HG03457 (cell line): Measurements from ENCODE around the gene CPNE4.
"Not testable (repeated sequence)": the region's sequence is repeated elsewhere in the genome, so short reads cannot be mapped to it uniquely, and the experiment has no call there.

Source experiments
- ATAC-seq: cut with Tn5 transposase; IDR thresholded peaks from one replicate; pipeline ENCODE4 v1.9.1; 2021; ENCODE audit warnings: moderate number of reproducible peaks; ENCODE audit not compliant: unreplicated experiment

The CPNE4 gene

DNA sequence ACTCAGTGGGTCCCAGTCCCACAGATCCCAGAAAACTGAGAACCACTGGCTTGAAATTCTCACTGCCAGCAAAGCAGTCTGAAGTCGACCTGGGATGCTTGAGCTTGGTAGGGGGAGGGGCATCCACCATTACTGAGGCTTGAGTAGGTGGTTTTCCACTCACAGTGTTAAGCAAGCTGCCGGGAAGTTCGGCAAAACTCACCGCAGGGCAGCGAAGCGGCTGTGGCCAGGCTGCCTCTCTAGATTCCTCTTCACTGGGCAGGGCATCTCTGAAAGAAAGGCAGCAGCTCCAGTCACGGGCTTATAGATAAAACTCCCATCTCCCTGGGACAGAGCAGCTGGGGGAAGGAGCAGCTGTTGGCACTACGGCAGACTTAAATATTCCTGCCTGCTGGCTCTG lies 71.4 kb downstream of the CPNE4 start:
- not testable (repeated sequence) for ATAC-seq

- no peak for ATAC-seq
These were observed 71.8 kb downstream of the CPNE4 start for GRCh38 chr3:131962982-131963381.

- ATAC-seq: no peak
These were observed 74.5 kb downstream of the CPNE4 start for GRCh38 chr3:131960324-131960723.

GRCh38 chr3:131957980-131958379 lies 76.8 kb downstream of the CPNE4 start:
- ATAC-seq: no peak

DNA sequence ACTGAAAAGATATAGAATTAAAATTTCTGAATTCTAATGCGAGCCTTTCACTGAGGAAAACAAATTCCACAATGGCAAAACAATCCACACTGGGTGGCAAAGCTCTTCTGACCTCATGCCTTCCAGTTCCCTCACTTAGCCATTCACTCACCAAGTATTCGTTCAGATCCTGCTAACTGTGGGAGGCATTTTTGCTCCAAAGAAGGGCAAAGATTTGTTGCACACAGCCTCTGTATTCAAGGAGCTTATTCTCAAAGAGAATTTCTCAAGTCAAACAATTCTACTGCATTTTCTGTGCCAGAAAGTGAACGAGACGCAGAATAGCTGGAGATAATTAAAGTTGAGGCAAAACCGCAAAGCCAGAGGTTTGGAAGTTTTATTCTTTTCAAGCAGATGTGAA lies 77.3 kb downstream of the CPNE4 start:
- no peak for ATAC-seq

DNA sequence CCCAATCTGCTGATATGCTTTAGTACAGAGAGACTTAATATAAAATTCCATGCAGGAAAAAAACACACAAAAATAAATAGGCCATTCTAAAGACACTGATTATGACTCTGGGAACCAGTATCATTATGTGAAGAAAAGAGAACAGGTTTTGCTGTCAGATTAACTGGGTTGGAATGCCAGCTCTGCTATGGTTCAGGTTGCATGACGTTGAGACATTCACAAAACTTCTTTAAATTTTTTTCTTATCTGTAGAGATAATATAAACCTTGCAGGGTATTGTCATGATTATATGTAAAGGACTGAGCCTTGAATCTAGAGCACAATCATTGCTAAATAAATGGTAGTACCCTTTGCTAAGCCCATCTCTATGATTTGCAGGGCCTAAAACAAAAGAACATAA lies 86.0 kb downstream of the CPNE4 start:
- ATAC-seq: no peak

DNA sequence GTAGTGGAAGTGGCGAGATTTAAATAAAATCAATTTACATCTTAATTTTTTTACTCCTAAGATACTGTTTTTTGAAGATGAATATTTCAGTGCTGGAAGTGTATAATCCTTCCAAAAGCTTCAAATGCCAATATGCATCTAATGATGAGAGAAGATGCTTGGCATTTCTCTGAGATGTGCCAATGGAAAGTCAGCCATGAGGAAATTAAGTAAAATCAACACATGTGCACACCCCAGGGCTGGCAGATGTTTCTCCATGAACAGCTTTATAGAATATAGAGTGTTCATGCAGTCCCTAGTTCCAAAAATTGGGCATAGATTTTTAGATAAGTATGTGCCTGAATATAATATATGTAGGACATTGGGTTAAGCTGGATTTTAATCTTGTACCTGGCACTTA lies 90.1 kb downstream of the CPNE4 start:
- no peak for ATAC-seq

DNA sequence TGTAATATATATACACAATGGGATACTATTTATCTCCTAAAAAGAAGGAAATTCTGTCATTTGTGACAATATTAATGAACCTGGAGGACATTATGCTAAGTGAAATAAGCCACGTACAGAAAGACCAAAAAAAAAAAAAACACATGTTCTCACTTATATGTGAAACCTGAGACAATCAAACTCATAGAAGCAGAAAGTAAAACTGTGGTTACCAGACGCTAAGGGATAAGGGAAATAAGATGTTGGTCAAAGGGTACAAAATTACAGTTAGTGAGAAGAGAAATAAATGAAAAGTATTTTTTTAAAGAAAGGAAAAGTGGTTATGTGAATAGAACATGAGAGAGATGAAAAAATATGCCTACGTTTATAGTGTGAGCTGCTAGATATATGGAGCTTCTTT lies 101.1 kb downstream of the CPNE4 start:
- ATAC-seq: no peak

DNA sequence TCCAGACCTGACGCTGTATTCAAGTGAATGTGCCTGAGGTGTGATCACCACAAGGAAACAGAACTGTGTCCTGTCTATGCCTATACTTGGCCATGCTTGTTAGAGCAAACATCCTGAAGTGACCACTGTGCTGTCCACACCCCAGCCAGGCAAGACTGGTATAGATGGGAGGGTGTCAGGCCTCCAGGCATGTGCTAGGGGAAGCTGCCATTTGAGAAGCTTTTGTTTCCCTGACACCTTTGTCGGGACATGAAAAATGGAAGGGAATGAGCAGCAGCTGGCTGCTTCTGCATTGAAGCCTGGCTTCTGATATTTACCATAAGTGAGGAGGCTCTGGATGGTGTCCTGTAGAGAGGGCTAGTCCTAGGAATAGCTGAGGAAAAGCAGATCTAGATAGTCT lies 106.2 kb downstream of the CPNE4 start:
- no peak for ATAC-seq

DNA sequence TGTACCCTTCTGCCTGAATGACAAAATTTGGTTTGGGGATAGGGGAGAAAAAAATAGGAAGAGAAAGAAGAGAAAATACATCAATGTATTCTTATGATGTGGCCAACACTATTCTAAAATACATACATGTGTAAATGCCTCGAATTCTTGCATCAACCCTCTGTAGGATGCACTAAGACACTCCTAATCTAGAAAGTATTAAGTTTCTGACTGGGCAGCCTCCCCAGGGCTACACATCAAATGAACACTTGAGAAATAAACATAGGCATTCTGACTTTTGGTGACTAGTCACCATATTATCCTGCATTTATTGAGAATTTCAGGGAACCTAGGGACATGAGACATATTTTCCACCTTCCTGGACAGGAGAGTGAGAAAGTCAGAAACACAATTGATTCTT lies 109.2 kb downstream of the CPNE4 start:
- ATAC-seq: no peak

DNA sequence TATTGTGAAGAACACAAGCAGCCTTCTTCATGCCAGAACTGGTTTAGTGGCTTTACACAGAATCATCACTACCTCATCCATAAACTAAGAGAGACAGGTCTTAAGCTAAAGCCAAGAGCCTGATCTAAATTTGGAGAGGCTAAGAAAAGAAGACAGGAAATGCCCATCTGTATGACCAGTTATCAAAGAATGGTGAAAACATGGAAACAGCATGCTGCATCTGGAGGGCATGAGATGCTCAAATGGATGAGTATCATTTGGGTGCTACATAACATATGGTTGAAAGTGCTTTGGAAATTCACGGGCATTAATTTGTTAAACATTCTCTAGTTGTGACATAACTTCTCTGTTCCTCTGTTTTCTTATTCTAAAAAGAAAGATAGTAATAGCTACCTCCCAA lies 112.5 kb downstream of the CPNE4 start:
- no peak for ATAC-seq

DNA sequence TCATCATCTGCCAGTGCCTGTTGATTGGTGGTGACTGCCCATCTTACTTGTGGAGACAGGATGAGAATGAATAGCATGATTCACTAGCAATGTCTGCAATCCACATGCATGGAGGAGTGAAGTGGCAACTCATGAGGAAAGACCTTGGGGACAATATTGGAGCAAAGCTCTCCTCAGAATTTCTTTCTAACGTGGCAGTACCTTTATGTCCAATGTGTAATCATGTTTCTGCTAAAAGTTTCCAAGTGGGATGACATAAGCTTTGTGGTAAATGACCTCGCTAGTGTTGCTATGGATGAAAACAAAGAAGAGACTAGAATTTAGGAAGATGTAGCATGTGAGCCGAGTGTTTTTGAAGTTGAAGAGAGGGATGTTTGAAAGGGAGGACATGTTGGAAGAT lies 117.8 kb downstream of the CPNE4 start:
- ATAC-seq: no peak

DNA sequence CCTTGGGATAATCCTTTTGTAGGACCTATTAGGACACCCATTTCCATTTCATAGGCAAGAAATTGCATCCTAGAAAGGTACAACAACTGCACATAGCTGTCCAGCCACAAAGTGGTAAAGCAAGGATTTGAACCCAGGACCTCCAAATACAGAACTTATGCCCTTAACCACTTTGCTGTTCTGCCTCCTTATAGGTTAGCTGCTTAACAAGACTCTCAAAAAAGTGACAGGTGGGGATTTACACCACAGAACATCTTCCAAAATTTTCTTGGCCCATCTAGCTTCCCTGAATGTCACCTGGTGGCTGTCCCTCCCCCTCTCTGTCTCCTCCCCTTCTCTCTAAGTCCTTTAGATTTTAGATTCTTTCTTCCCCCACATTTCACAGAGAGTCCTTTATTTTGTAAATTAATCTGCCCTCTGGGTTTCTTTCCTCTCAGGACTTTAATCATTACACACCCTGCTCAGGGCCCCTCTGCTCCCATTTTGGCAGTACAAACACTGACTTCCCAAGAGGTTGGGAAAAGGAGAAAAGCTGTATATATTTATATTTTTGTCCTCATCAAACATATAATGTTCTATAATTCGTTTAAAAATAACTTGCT lies 120.6 kb downstream of the CPNE4 start:
- no peak for ATAC-seq

- no peak for ATAC-seq
These were observed 122.6 kb downstream of the CPNE4 start for GRCh38 chr3:131912255-131912654.

DNA sequence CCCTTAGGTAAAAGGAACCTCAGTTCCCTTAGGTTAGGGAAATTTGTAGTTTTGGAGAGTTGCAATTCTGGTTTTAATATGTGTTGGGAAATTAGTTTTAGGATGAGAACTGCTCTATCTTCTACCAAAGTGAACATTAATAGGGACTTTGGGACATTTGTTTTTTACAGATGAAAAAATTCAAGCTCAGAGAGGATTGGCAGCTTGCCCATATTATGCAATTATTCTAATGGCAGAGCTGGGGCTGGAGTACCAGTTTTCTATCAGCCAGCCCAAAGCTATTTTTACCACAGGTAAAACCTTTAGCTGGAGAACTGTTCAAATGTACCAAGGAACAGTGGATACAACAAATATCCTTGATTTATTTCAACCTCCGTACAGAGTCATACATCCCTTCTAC lies 127.0 kb downstream of the CPNE4 start:
- no peak for ATAC-seq

GRCh38 chr3:131903988-131904415 lies 130.8 kb downstream of the CPNE4 start:
- no peak for ATAC-seq

DNA sequence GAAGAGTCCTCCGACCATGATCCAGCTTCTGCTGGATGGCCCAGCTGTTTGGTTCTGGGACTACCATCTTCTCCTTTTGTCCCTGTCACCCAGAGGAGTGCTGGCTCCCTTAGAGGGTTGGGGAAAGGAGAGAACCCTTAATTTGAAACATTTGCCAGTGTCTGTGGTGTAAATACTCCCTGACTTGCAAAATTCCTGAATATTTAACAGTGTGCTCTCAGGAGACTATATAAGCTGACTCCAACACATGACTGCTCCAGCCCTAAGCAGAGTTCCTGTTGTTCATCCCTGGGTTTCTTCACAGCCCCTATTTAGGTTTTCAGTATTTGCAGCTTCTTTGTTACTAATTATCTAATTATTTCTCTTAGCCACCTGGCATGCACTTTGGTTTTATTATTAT lies 133.1 kb downstream of the CPNE4 start:
- no peak for ATAC-seq

- no peak for ATAC-seq
These were observed 133.9 kb downstream of the CPNE4 start for GRCh38 chr3:131900891-131901290.

DNA sequence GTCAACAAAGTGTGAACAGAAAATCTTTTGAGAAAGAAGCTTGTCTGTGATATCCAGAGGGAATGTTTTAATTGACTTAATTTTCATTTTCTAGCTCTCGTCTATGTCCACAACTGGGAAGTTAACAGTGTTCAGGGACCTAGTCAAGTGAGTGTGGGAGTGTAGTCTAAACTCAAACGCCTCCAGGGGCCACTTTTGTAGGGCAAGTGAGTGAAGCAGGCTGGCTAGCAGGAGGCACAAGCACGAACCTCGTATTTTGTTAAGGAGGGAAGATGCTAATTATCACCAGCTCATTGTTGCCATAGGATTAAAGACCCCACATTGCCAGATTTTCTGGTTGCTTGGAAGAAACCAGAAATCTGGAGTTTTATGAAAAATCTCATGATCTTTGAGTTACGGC lies 135.8 kb downstream of the CPNE4 start:
- ATAC-seq: no peak

GRCh38 chr3:131898346-131898745 lies 136.5 kb downstream of the CPNE4 start:
- ATAC-seq: no peak

GRCh38 chr3:131896285-131896684 lies 138.5 kb downstream of the CPNE4 start:
- no peak for ATAC-seq

- no peak for ATAC-seq
These were observed 139.0 kb downstream of the CPNE4 start for GRCh38 chr3:131895766-131896165.

DNA sequence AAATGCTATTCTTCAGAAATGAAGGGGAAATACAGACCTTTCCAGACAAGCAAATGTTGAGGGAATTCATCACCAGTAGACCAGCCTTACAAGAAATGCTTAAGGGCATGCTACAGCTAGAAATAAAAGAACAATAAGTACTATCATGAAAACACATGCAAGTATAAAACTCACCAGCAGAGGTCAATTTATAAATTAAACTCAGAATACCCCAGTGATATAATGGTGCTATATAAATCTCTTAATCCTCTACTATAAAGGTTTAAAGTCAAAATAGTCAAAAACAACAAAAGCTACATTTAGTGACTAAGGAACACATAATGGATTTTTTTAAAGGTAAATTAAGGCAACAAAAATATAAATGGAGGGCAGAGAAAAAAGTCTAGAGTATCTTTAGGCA lies 142.5 kb downstream of the CPNE4 start:
- no peak for ATAC-seq

GRCh38 chr3:131885871-131886270 lies 148.9 kb downstream of the CPNE4 start:
- not testable (repeated sequence) for ATAC-seq
